NCI-H748 (cell line): ENCODE data around the gene CREB3L1.

Source experiments
- DNase-seq: peaks from one replicate; lab custom pipeline; 2025; ENCODE audit not compliant: unreplicated experiment; lab: John Stamatoyannopoulos, UW

CREB3L1 gene

DNA sequence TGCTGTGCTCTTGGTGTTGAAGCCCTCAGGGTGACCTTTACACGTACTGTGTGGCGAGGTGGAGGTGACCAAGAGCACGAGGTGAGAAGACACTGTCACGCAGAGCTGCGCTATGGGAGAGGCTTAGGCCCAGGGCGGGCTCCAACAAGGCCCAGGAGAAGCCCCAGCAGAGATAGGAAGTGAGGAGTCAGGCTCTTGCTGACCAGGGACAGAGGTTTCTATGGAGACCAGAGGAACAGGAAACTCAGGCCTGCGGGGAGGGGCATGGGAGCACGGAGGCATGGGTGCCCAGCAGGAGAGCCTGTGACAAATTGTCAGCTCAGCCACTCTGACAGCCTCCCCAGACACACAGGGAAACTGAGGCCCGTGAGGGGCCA is 85.6 kb downstream of the CREB3L1 start:
- no peak for DNase-seq

DNA sequence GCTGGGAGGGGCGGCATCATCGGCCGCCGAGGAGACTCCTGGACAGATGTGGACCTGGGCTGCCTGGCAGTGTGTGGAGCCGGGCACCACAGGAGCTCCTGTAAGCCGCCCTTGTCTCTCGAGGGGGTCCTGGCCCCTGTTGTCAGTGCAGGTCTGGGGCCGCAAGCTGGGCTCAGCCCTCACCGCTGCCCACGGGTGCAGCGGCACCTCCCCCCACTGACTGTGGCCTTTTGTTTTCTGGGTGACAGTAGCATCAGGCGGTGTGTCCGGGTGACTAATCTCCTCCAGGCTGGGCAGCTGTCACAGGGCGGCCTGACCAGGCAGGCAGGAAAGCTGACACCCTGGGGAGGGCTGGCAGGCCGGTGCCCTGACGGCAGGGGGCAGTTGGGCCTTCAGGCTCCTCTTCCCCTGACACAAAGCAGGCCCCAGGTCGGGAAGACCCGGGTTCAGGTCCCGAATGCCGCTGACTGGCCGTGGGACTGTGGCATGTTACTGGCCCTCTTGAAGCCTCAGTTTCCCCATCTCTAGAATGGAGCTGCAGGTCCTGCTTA is 86.1 kb downstream of the CREB3L1 start:
- no peak for DNase-seq

GRCh38 chr11:46364056-46364455 is 86.6 kb downstream of the CREB3L1 start:
- DNase-seq, result no peak

DNA sequence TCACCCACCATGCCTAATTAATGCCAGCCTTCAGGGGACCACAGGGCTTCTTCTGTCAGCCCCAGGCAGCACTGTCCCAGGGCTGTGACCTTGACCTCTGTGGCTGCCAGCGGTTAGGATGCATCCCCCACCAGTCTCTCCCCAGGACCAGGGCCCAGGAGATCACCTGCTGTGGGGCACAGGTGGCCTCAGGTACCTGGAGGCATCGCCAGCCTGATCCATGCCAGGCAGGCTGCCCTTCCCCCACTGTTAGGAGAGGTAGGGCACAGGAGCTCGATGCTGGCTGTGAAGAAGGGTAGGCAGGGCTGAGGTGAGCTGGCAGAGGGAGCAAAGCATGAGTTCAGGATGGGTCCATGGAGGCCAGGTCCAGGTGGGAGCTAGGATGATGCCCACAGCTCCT is 87.3 kb downstream of the CREB3L1 start:
- DNase-seq, result no peak

DNA sequence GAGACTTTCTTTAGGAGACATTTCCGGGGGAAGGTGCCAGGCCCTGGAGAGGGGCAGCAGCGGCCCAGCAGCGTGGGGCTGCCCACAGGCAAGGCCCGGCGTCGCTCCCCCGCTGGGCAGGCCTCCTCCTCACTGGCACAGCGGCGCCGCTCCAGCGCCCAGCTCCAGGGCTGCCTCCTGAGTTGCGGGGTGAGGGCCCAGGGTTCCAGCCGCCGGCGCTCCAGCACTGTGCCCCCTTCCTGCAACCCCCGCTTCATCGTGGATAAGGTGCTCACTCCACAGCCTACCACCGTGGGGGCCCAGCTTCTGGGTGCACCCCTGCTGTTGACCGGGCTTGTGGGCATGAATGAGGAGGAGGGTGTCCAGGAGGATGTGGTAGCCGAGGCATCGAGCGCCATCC is 88.8 kb downstream of the CREB3L1 start:
- no peak for DNase-seq

- no peak for DNase-seq
Measured at GRCh38 chr11:46366661-46367161, 89.2 kb downstream of the CREB3L1 start.

DNA sequence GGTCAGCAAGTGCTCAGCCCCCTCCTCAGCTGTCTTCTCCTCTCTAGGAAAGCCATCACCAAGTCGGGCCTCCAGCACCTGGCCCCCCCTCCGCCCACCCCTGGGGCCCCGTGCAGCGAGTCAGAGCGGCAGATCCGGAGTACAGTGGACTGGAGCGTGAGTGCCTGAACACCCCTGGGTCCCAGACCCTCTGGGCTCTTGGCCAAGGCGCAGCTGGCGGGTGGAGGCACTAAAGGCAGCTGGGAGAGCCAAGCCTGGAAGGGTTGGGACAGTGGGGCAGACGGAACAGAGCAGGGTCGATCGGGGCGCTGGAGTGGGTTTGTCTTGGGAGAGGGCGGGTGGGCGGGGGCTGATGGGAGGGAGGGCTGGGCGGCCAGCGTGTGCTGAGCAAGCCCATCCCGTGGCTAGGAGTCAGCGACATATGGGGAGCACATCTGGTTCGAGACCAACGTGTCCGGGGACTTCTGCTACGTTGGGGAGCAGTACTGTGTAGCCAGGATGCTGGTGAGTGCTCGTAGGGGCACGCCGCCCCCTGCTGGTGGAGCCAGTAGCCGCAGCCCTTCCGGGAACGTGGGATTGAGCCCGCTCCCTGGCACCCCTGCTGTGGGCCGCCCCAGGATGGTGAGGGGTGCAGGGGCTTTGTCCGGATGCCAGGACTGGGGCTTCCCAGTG is 89.9 kb downstream of the CREB3L1 start:
- peak; percentile 47 for DNase-seq

DNA sequence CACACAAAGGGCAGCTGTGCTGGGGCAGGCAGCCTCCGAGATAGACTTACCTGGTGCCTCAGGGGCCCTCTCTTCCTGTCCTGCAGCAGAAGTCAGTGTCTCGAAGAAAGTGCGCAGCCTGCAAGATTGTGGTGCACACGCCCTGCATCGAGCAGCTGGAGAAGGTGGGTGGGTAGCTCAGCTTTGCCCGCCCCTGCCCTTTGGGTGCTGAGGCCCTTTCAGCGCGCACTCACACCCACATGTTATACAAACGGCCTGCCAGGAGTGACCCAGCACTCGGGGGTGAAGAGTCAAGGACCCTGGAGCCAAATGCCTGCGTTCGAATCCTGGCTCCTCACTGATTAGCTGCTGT is 90.4 kb downstream of the CREB3L1 start:
- DNase-seq, result no peak

DNA sequence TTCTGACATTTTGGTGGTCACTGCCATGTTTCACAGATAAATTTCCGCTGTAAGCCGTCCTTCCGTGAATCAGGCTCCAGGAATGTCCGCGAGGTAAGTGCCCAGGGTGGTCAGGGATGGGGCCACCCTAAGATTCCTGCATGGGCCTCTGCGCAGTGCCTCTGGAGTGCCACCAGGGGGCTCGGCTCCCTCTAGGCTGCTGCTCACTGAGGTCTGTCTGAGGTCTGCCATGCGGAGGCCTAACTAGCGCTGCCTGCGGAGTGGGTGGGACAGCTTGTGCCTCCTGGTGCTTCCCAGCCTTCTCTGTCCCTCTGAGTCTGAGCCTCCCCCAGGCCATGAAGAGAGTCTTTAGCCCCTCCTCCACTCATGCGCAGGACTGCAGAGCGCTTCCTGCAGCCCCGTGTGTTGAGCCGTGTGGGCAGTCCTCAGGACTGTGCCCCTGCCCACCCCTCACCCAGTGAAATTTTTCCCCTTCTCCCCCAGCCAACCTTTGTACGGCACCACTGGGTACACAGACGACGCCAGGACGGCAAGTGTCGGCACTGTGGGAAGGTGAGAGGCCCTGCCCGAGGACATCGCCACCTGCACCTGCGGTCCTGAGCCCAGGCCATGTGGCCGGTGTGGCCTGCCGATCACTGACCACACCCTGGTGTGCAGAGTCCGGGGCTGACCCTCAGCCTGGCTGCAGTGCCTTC is 92.1 kb downstream of the CREB3L1 start:
- peak; percentile 63 for DNase-seq

DNA sequence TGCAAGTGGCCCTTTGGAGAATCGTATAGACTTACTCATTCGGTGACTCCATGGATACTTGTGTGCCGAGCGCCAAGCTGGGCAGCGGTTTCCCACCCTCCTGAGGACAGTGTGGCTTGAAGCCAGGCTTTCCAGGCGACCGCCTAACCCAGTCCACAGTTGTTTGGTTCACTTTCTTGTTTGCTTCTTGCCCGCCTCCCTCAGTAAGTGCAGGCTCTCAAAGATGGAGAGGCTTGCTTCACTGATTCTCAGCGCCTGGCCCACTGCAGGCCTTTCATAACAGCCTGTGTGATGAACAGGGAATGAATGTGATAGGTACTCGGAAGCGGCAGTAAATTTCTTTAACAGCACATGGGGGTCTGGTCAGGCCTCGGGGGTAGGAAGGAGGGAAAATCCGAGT is 92.8 kb downstream of the CREB3L1 start:
- no peak for DNase-seq
